SU-DHL-6 (cell line): ENCODE data around the gene CARD11.

Experiments used
- H2AFZ ChIP-seq: fragments of 200-600 bp; sonication (generic); 2 replicates; pipeline ENCODE4 v1.6.1; 2014; ENCODE audit warnings: low read depth, mild to moderate bottlenecking, moderate library complexity, mixed read lengths, antibody characterized with exemption, low read length; ENCODE audit not compliant: severe bottlenecking
- H3F3A ChIP-seq: fragments of 200-600 bp; shearing (Covaris generic); 2 replicates; pipeline ENCODE4 v1.6.0; 2016; ENCODE audit warnings: antibody characterized with exemption, mild to moderate bottlenecking; ENCODE audit not compliant: insufficient read depth
- H3K27ac ChIP-seq: fragments of 200-600 bp; sonication (generic); 2 replicates; pipeline ENCODE4 v1.5.1; 2016; ENCODE audit warnings: low read depth, mild to moderate bottlenecking, low read length, moderate library complexity, mixed read lengths
- H3K27me3 ChIP-seq: fragments of 200-600 bp; sonication (generic), shearing (Covaris generic); 2 replicates; pipeline ENCODE4 v1.6.0; 2014; ENCODE audit warnings: mild to moderate bottlenecking, low read length
- H3K36me3 ChIP-seq: fragments of 200-600 bp; sonication (generic); 2 replicates; pipeline ENCODE4 v1.6.1; 2014; ENCODE audit warnings: mild to moderate bottlenecking, low read length, mixed read lengths
- H3K4me2 ChIP-seq: fragments of 300-600, 200-600 bp; shearing (Covaris generic), sonication (generic); 2 replicates; pipeline ENCODE4 v1.6.0; 2014; ENCODE audit warnings: low read length, low read depth, mild to moderate bottlenecking; ENCODE audit not compliant: poor library complexity, severe bottlenecking
- H3K4me3 ChIP-seq: fragments of 200-600 bp; sonication (generic); 2 replicates; pipeline ENCODE4 v1.5.1; 2014; ENCODE audit warnings: antibody characterized with exemption, low read length, mild to moderate bottlenecking, mixed read lengths; ENCODE audit not compliant: insufficient read depth, poor library complexity, severe bottlenecking
- H3K79me2 ChIP-seq: fragments of 200-600 bp; sonication (generic); 2 replicates; pipeline ENCODE4 v1.6.1; 2014; ENCODE audit warnings: mild to moderate bottlenecking, low read length, moderate library complexity; ENCODE audit not compliant: insufficient read depth
- H3K9ac ChIP-seq: fragments of 200-600 bp; sonication (generic); 2 replicates; pipeline ENCODE4 v1.7.0; 2014; ENCODE audit warnings: mild to moderate bottlenecking, low read length
- H3K9me2 ChIP-seq: fragments of 200-600 bp; sonication (generic); replicated peaks from 2 replicates; pipeline ENCODE4 v1.6.1; 2014; ENCODE audit warnings: low read length; ENCODE audit not compliant: insufficient read depth
- H3K9me3 ChIP-seq: fragments of 200-600 bp; sonication (generic); 2 replicates; pipeline ENCODE4 v1.6.1; 2014; ENCODE audit warnings: low read length, mixed read lengths; ENCODE audit not compliant: insufficient read depth
- H4K20me1 ChIP-seq: fragments of 200-600 bp; sonication (generic); 2 replicates; pipeline ENCODE4 v1.6.1; 2014; ENCODE audit warnings: low read depth, mild to moderate bottlenecking, antibody characterized with exemption, low read length, moderate library complexity, mixed read lengths
- EZH2phosphoT487 ChIP-seq: fragments of 200-600 bp; sonication (generic), shearing (Covaris generic); conservative IDR thresholded peaks from 2 replicates; pipeline ENCODE4 v1.6.1; 2018; ENCODE audit warnings: mild to moderate bottlenecking, antibody characterized with exemption, low read length, moderate library complexity, mixed read lengths
- TF ChIP-seq, protein P1 (sequence below): fragments of 200-600 bp; sonication (generic); IDR thresholded peaks from one replicate; pipeline ENCODE4 v1.5.1; 2017; ENCODE audit warnings: antibody characterized with exemption, mild to moderate bottlenecking, low read length, moderate library complexity; ENCODE audit not compliant: insufficient read depth, poor library complexity, severe bottlenecking

The CARD11 gene

DNA sequence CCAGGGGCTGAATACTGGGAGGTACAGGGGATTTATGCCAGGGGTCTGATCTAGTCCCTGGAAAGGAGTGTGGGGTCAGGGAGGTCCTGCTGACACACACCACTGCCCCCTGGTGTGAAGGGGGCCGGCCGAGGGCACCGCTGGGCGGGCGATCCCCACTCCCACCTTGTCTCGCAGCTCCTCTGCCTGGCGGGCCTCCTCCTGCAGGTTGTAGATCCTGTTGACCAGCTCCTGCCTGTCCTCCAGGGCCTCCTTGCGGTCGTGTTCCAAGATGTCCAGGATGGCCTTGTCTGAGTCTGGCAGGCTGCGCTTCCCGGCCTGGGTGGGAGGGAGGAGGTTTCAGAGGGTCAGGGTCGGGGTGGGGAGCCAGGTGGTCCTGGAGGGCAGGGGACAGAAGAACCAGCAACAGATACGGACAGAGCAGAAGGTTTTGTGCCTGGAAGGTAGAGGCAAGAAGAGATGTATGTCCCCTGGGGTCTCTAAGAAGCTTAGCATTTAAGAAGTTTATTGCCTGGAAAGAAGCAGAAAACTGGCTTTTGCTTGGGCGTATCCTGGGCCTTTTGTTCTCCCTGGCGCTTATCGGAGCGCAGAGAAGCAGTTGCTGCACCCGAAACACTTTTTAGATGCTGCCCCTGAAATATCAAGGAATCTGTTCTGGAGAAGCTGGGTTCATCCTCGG, 105.0 kb downstream of the CARD11 start:
- TF ChIP-seq, protein P1, sequence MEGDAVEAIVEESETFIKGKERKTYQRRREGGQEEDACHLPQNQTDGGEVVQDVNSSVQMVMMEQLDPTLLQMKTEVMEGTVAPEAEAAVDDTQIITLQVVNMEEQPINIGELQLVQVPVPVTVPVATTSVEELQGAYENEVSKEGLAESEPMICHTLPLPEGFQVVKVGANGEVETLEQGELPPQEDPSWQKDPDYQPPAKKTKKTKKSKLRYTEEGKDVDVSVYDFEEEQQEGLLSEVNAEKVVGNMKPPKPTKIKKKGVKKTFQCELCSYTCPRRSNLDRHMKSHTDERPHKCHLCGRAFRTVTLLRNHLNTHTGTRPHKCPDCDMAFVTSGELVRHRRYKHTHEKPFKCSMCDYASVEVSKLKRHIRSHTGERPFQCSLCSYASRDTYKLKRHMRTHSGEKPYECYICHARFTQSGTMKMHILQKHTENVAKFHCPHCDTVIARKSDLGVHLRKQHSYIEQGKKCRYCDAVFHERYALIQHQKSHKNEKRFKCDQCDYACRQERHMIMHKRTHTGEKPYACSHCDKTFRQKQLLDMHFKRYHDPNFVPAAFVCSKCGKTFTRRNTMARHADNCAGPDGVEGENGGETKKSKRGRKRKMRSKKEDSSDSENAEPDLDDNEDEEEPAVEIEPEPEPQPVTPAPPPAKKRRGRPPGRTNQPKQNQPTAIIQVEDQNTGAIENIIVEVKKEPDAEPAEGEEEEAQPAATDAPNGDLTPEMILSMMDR, result no peak
- no peak for TF ChIP-seq EZH2phosphoT487
- Histone ChIP-seq H3K79me2 (no peaks in the 10 kb centered on the region), H3F3A (no peaks in the 10 kb centered on the region), H3K27me3 (no peaks in the 10 kb centered on the region), H2AFZ (no peak overlapping the region), H3K4me3 (no peak overlapping the region), H3K9me2 (no peaks in the 10 kb centered on the region), H3K9me3 (no peaks in the 10 kb centered on the region), H4K20me1 (no peaks in the 10 kb centered on the region), H3K9ac (no peak overlapping the region), H3K36me3 (no peaks in the 10 kb centered on the region), H3K27ac (no peak overlapping the region), H3K4me2 (no peak overlapping the region)

DNA sequence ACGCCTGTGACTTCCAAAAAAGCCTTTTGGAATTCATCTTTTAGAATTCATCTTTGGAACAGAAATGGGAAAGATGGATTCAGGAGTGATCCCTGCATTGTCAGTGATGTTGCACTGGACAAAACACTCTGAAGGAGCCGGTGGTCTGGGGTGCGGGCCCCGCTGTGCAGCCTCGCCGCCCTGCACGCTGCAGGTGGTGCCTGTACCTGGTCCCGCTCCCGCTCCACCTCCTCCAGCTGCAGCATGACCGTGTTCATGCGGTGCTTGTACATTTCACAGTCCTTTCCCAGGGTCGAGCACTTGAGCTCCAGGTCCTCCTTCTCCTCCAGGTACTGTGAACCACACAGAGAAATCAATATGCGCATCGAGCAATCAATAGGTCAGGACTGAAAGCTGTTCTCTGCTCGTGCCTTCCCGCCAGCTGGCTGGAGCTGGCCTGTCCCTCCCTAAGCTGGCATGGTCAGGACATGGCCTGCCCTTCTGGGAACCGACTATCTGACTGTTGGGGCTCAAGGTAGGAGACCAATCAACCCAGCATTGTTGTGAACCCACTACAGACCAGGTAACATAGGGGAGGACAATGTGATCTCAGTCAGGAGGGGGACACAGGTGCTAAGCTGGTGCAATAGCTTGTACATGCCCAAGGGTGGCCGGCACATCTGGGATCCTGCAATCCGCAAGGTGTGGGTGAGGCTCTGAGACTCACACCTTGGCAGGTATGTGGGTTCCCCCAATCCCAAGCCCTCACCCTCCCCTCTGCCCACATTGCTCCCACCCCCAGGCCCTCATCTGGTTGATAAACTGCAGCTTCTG, 105.8 kb downstream of the CARD11 start:
- H3K9me2 ChIP-seq, result no peaks in the 10 kb centered on the region
- no peak overlapping the region for H2AFZ ChIP-seq
- H3K9ac ChIP-seq, result no peak overlapping the region
- H3K36me3 ChIP-seq, result no peaks in the 10 kb centered on the region
- H3K4me3 ChIP-seq, result no peak overlapping the region
- no peaks in the 10 kb centered on the region for H3F3A ChIP-seq
- no peak overlapping the region for H3K4me2 ChIP-seq
- no peaks in the 10 kb centered on the region for H3K27me3 ChIP-seq
- no peaks in the 10 kb centered on the region for H4K20me1 ChIP-seq
- TF ChIP-seq, protein P1, result no peak
- TF ChIP-seq EZH2phosphoT487, result no peak
- H3K79me2 ChIP-seq, result no peaks in the 10 kb centered on the region
- H3K9me3 ChIP-seq, result no peaks in the 10 kb centered on the region
- H3K27ac ChIP-seq, result no peak overlapping the region

DNA sequence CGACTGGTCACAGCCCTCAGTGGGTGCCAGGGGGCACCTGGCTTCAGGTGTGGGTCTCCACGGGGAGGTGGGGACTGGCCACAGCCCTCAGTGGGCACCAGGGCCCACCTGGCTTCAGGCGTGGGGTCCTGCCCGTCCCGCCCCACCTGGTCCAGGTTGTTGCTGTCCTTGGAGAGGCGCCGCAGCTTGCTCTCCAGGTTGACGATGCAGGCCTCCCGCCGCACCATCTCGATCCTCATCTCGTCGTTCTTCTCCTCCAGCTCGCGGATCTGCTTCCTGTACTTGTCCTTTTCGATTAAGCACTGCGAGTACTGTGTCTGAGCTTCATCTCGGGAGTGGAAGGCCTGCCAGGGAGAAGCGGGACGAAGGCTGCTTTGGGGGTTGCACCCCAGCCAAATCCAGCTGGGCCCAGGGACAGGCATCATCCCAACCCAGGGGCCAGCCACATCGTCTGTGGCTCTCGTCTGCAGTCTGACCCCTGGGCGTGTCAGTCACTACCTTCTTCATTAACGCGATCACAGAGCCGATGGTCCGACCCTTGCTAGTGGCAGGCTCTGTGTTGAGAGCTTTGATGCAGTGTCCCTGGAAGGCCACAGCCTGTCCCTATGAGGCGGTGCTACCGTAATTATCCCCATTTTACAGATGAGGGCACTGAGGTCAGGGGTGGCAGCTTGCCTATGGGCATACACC, 106.6 kb downstream of the CARD11 start:
- Histone ChIP-seq H2AFZ (no peak overlapping the region), H3K27me3 (no peaks in the 10 kb centered on the region), H3K9ac (no peak overlapping the region), H3K9me2 (no peaks in the 10 kb centered on the region), H4K20me1 (no peaks in the 10 kb centered on the region), H3K79me2 (no peaks in the 10 kb centered on the region), H3K4me3 (no peak overlapping the region), H3K4me2 (no peak overlapping the region), H3K36me3 (no peaks in the 10 kb centered on the region), H3K27ac (no peak overlapping the region), H3F3A (no peaks in the 10 kb centered on the region), H3K9me3 (no peaks in the 10 kb centered on the region)
- TF ChIP-seq, protein P1, result no peak
- no peak for TF ChIP-seq EZH2phosphoT487
